Measurements from ENCODE around the gene GEMIN7. TPM values are rescaled to one million over a fixed set of nuclear protein-coding genes. Genes with fewer than 3 reads are reported as not detected.
A peak's percentile ranks its signal among the peaks of the same experiment; 100 is the strongest.

GEMIN7 gene
- total RNA-seq, 1 experiment from 2014 or later, result 46.0 TPM

- H4K20me1 ChIP-seq (ENCODE audit: control insufficient read depth, insufficient read depth, insufficient read length), result no peaks in the 10 kb centered on the region
- H3K23me2 ChIP-seq (ENCODE audit: insufficient read length, low read depth, low read length, poor library complexity, severe bottlenecking), result peaks cover 5% of the 10 kb centered on the region
- no peak overlapping the region for H3K9ac ChIP-seq (ENCODE audit: extremely low read depth, insufficient read length, low read length)
- no peak overlapping the region for H2BK5ac ChIP-seq (ENCODE audit: insufficient read length, low read length)
- no peaks in the 10 kb centered on the region for H3K27me3 ChIP-seq (ENCODE audit: insufficient read depth, low read length)
- no peak overlapping the region for H2BK15ac ChIP-seq (ENCODE audit: low read depth, low read length)
- H3K18ac ChIP-seq (ENCODE audit: insufficient read length, low read depth, low read length), result no peak overlapping the region
- no peak overlapping the region for H2BK20ac ChIP-seq (ENCODE audit: low read depth, low read length, poor library complexity, severe bottlenecking)
- H2BK120ac ChIP-seq (ENCODE audit: low read depth, low read length, poor library complexity, severe bottlenecking), result no peak overlapping the region
- no peak overlapping the region for H4K5ac ChIP-seq (ENCODE audit: insufficient read length, low read depth, low read length)
- H2BK12ac ChIP-seq (ENCODE audit: insufficient read length, low read depth, low read length), result no peak overlapping the region
- Mint-ChIP-seq H3K27ac (peak overlapping the region in 2 of 3 experiments; percentile 90 to 93; a peak in 4 of 7 replicates), H3K9me3 (no peaks in the 10 kb centered on the region; a peak in 2 of 5 replicates), H3K4me3 (no peak overlapping the region), H3K4me1 (peaks cover 70 to 78% of the 10 kb centered on the region in 2 experiments), H3K27me3 (ENCODE audit: low read depth) (no peaks in the 10 kb centered on the region), H3K36me3 (ENCODE audit: insufficient read depth in 1 of 3, low read depth in 3 of 3) (peaks cover 5 to 22% (median 10%) of the 10 kb centered on the region in 3 experiments; a peak in 6 of 7 replicates)
- no peak for TF ChIP-seq CTCF (conservative IDR thresholded peaks at IDR 0.05)
- no peak overlapping the region for H2AFZ ChIP-seq (ENCODE audit: low read length)
- no peak overlapping the region for H4K8ac ChIP-seq (replicated peaks; ENCODE audit: insufficient read length, low read depth, low read length)
- no peak overlapping the region for H3K23ac ChIP-seq (ENCODE audit: insufficient read length, low read depth, low read length)
- DNase-seq, result no peak
- H2AK5ac ChIP-seq (ENCODE audit: insufficient read length, low read length), result no peak overlapping the region
- H4K91ac ChIP-seq (ENCODE audit: insufficient read length, low read depth, low read length), result no peak overlapping the region
- no peak overlapping the region for H3K4ac ChIP-seq (ENCODE audit: low read depth, low read length)
- no peak overlapping the region for H3K14ac ChIP-seq (ENCODE audit: insufficient read depth, low read length)
- no peaks in the 10 kb centered on the region; the same call in 1 of the 2 replicates for H3K4me1 ChIP-seq (ENCODE audit: insufficient read depth, low read length)
- WGBS (ENCODE audit: extremely low coverage, insufficient read length, low lambda C conversion rate), result no CpG with 5 or more reads among the region's 7 CpGs
- H3K9me3 ChIP-seq (ENCODE audit: control insufficient read depth, low read depth, low read length), result no peaks in the 10 kb centered on the region
- no peak overlapping the region for H3K27ac ChIP-seq (ENCODE audit: insufficient read length, low read depth, low read length)
- no peak overlapping the region for H3K4me2 ChIP-seq (ENCODE audit: insufficient read depth, insufficient read length, low read length)
- H3K56ac ChIP-seq (ENCODE audit: insufficient read length, low read depth, low read length), result no peak overlapping the region
- H3T11ph ChIP-seq (ENCODE audit: low read length), result no peak overlapping the region
- peaks cover 60% of the 10 kb centered on the region for H3K79me2 ChIP-seq (ENCODE audit: insufficient read depth, low read length)
- H3K79me1 ChIP-seq (ENCODE audit: insufficient read depth, low read depth, low read length, poor library complexity, severe bottlenecking), result no peaks in the 10 kb centered on the region
Measured at GRCh38 chr19:45097450-45097775, 18.4 kb downstream of the GEMIN7 start.

Measured in H9 (cell line).